ENCODE data around the gene DNLZ.
"Not testable (repeated sequence)": the region's sequence is repeated elsewhere in the genome, so short reads cannot be mapped to it uniquely, and the experiment has no call there.

GRCh38 chr9:136351868-136352267 is 11.7 kb downstream of the DNLZ start:
- not testable (repeated sequence) for TF ChIP-seq ELF1 (IDR thresholded peaks at IDR 0.05); CTCF (IDR thresholded peaks at IDR 0.05); RAD21 (IDR thresholded peaks at IDR 0.05; ENCODE audit: low read length); RCOR1 (IDR thresholded peaks at IDR 0.05; ENCODE audit: low read length); GABPA (IDR thresholded peaks at IDR 0.05; ENCODE audit: low read depth); CHD2 (IDR thresholded peaks at IDR 0.05; ENCODE audit: low read length, partially characterized antibody); RFX5 (IDR thresholded peaks at IDR 0.05; ENCODE audit: low read length); POLR2AphosphoS5 (IDR thresholded peaks at IDR 0.05; ENCODE audit: low read depth, low read length); RXRA (IDR thresholded peaks at IDR 0.05; ENCODE audit: borderline replicate concordance, low read depth); NFIC (IDR thresholded peaks at IDR 0.05; ENCODE audit: borderline replicate concordance); TCF12 (IDR thresholded peaks at IDR 0.05)

Measured in SK-N-SH (cell line).